ENCODE results near the gene MYBL2. TPM values are rescaled to one million over a fixed set of nuclear protein-coding genes. Genes with fewer than 3 reads are reported as not detected.

Gene MYBL2
- total RNA-seq, 1 donor from 2014 or later: 1.6 TPM

DNA sequence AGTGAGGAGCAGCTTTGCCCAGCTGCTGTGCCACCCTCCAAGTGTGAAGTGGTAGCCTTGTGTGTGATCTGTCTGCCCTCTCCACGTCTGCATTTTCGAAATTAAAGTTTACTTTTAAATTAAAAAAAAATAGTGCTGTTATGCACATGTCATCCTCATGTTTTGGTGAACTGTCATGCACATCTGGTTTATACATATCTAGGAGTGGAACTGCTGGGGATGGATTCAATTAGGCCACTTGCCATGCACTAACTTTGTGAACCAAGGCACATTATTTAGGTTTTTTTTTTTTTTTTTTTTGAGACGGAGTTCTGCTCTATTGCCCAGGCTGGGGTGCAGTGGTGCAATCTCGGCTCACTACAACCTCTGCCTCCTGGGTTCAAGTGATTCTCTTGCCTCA lies 56.3 kb downstream of the MYBL2 start:
- DNase-seq (ENCODE audit: low spot score): no peak

DNA sequence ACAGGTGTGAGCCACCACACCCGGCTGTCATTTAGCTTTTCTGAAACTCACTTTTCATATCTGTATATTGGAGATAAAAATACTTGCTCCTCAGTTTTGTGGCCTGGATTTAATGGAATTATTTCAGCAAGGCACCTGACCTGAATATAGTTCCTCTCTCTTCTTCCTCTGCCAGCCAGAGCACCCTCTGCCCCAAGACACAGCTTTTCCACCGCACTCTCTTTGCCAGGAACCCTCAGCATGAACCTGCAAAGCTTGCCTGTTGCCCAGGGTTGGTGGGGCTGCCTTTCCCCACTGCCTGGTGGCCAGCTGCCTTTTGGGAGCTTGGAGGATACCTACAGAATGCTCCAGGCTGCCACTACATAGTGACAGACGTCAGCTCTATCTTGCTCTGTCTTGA lies 56.8 kb downstream of the MYBL2 start:
- DNase-seq (ENCODE audit: low spot score): no peak

DNA sequence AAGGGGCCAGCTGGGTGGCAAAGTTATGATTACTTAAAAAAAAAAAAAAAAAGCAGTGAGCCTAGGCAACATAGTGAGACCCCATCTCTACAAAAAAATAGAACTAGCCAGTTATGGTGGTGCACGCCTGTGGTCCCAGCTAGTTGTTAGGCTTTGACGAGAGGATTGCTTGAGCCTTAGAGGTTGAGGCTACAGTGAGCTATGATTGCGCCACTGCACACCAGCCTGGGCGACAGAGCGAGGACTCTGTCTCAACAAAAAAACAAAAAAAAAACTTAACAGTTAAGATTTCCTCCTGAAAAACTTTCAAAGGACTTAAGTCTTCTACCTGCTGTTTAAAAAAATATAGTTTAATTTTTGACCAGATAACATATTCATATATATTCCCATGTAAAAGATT lies 57.5 kb downstream of the MYBL2 start:
- no peak for DNase-seq (ENCODE audit: low spot score)

DNA sequence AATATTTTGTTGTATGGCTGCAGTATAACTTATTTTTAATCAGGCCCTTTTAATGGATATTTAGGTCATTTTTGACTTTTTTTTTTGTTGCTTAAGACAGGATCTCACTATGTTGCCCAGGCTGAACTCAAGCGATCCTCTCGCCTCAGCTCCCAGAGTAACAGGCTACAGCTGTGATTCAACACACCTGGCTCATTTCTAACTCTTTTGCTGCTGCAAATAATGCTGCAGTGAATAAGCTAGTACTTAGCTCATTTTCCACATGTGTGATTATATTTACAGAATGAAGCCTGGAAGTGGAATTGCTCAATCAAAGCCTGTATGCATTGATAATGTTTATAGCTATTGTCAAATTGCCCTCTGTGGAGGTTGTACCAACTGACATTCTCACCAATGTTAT lies 58.8 kb downstream of the MYBL2 start:
- DNase-seq (ENCODE audit: low spot score): no peak

DNA sequence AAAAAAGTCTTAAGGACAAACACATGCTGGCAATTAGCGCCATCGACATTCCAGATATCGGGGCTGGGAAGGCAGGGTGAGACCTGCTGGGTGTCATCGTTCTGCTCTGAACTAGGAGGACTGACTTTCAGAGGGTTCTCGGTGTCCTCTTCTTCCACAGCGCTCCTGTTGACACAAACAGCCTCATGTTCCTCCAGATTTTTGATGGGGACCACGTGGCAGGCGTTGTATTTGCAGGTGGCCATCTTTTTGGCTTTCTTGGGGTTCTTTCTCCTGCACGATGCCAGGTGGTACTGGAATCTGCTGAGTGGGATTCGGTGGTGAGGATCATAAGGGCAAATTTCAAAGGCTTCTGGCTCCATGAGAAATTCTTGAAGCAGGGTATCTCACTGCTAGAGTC lies 59.4 kb downstream of the MYBL2 start:
- DNase-seq (ENCODE audit: low spot score): no peak

DNA sequence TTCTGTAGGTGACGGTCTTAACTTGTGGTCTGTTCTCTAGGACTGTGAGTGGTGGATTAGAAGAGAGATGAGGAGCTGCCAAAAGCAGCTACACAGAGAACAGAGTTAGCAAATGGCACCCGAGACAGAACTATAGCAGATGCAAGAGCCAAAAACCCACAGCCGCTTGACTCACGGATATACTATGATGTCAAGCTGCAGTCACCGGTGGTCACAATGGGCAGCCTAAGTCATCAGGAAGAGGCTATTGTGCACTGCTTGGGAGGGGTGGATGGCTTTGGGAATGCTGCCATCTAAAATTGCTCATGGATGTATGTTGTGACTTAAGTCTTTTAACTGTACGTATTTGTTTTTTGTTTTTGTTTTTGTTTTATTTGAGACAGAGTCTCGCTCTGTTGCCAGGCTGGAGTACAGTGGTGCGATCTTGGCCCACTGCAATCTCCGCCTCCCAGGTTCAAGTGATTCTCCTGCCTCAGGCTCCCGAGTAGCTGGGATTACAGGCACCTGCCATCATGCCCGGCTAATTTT lies 60.0 kb downstream of the MYBL2 start, which contains the start of gene GTSF1L:
Gene GTSF1L, minus strand, starts transcription at position 192 of the 528 bp plus-strand sequence. CDS start 308 bp downstream, outside the sequence.
- DNase-seq (ENCODE audit: low spot score): no peak

DNA sequence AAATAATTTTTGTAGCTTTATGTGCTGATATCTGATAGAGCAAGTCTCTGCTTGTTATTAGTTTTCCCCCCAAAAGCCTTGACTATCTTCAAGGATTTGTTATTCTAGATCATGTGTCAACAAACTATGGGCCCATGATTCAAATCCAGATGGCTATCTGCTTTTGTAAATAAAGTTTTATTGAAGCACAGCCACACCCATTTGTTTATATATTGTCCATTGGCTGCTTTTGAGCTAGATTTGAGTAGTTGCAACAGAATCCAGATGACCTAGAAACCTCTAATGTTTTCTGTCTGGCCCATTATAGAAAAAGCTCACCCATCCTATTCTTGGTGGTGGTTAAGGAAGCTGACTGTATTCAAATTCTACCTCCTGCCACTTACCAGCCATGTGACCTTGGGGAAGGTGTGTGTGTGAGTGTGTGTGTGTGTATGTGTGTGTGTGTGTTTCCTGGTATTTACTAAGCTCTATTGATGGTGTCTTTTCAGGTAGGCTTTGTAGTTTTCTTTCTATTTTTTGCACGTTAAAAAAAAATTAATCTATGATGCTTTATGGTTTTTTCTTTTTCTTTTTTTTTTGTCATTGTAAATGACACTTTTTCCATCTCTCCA lies 61.2 kb downstream of the MYBL2 start:
- no peak for DNase-seq (ENCODE audit: low spot score)

DNA sequence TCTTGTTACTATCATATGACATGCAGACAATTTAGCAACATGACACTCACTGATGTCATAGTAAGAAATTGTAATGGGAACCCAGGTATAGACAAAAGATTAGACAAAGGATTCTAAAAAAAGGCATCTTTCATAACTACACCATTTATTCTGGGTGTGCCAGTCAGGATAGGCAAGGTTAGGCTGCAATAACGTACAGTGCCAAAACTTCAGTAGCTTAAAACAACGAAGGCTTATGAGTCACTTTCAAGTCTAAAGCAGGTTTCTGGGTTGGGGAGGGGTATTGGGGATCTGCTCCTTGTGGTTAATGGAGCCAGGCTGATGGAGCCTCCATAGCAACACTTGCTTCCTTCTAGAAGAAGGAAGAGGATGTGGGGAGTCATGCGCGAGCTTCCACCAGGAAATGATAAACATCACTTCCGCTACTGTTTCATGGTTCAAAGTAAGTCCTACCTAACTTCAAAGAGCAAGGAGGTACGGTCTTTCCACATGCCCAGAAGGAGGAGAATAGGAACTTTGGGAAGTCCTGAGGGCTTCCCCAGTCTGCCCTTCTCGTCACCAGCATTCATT lies 61.9 kb downstream of the MYBL2 start:
- no peak for DNase-seq (ENCODE audit: low spot score)

DNA sequence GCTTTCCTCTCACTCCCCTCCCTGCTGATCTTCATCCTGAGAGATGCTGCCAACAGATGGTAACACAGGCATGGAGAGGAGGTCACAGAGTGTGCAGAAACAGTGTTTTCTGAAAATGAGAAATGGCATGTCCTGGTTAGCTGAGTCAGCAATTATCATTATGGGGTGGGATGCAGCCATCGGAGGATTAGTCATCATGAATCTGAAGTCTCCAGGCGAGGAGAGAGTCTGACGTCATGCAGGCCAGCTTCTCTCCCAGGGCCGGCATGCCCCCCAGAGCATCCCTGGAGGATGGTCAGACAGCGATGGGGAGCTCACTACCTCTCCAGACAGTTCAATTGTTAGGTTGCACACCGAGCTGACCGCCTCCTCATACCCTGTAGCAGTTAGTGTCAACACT lies 64.6 kb downstream of the MYBL2 start:
- no peak for DNase-seq (ENCODE audit: low spot score)

DNA sequence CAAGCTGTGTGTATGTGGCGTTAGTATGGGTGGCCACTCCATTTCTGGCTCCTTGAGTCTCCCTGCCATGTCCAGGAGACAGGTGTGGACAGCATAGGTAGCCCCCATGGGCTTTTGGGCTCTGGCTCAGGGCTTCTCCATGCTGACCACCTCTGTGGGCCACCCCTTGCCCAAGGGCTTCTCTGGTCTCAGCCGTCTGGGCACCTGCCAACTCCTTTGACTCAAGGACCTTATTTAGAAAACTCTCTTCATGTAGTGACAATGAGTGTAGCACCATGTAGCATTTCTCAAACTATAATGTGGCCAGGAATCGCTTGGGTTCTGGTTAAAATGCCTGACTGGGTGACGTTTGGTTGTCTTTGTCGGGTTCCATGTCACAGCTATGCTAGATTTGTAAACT lies 65.0 kb downstream of the MYBL2 start:
- DNase-seq (ENCODE audit: low spot score): no peak

DNA sequence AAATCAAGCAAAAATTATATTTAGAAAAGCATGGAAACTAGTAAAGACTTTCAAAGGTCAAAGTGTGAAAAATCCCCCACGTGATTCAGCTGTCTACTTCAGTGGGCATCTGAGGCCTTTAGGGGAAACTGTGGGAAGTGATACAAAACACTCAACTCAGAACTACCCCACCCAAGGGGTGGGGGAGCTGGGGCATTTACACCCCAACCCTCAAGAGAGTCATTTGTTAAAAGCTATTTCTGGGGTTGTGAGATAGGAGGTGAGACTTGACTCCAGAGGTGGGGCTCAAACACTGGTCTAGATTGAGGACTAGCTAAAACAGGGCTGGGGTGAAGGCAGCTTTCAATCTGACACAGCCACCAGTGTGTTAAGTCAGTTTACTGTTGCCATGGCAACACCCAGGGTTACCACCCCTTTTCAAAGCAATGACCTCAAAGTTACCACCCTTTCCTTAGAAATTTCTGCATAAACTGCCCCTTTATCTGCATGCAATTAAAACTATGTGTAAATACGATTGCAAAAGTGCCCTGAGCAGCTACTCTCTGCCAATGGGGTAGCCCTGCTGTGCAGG lies 69.8 kb downstream of the MYBL2 start:
- no peak for DNase-seq (ENCODE audit: low spot score)

DNA sequence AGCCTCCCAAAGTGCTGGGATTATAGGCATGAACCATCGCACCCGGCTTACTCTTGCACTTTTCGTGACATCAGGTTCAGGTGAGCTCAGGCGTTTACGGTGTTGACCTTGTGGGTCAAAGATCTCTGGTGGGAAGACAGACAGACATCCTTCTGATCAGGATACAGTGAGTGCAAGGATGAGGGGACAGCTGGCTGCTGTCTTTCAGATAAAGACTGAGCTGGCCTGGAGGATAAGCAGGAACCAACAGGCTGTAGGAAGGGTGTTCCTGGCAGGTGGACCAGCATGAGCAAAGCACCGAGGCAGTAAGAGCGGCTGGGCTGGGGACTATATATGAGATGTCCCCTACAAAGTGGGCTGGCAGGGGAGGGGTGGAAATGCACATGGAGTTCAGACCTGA lies 71.0 kb downstream of the MYBL2 start:
- no peak for DNase-seq (ENCODE audit: low spot score)

DNA sequence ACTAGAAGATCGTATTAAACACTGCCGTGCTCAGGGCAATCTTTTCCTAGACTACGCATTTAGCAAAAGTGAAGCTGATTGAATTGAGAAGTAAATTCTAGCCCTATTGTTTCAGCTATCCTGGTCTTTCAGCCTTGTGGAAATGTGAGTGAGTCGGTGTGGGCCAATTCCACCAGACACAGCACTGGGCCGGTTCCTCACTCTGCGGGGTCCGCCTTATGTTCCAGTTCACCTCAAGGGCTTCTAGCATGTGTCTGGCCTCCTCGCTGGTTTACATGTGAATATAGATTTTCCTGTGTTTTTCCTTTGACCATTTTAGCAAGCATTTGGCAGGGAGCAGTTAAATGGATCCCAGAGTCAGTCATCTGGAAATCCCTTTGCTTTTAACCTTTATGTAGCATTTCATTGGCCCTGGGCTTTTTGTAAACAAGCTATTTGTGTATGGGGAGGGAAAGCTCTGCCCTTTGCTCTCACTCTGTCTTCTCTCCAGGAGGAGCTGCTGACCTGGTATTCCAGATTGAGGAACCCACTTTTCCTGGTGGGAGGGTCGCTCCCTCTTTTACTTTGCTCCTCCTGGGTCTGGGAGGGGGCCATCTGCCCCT lies 72.3 kb downstream of the MYBL2 start:
- no peak for DNase-seq (ENCODE audit: low spot score)

DNA sequence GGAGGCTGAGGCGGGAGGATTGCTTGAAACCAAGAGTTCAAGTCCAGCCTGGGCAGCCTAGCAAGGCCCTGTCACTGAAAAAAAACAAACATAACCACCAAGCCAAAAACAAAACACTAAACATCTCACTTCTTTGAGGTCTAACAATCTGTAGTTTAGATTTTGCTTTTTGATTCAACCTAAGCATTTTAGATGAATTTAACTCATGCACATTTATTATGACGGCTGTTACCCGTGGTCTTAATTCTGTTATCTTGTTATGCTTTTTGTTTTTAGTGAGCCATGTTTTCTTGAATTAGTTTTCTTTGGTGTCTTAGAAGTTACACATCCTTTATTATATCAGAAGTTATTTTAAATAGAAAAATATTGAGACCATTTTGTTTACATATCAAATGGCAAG lies 73.7 kb downstream of the MYBL2 start:
- DNase-seq (ENCODE audit: low spot score): no peak

DNA sequence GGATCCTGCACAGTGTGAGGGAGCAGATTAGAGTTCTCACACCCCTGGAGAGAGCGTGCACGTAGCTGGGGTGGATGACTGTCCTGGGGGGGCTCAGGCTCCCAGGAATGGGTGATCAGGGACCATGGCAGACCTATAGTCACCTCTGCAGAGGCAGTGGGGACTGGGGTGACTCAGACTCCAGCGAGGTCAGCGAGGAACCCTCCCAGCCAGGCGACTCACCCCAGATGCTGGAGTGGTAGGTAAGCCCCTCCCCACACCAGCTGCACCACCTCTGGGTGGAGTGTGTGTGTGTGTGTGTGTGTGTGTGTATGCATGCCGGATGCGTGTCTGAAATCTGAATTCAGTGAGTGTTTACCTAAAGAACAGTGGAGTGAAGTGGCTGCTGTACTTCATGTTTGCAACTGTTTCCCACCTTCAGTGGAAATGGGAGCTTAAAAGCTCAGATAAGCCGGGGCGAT lies 77.3 kb downstream of the MYBL2 start:
- no peak for DNase-seq (ENCODE audit: low spot score)

DNA sequence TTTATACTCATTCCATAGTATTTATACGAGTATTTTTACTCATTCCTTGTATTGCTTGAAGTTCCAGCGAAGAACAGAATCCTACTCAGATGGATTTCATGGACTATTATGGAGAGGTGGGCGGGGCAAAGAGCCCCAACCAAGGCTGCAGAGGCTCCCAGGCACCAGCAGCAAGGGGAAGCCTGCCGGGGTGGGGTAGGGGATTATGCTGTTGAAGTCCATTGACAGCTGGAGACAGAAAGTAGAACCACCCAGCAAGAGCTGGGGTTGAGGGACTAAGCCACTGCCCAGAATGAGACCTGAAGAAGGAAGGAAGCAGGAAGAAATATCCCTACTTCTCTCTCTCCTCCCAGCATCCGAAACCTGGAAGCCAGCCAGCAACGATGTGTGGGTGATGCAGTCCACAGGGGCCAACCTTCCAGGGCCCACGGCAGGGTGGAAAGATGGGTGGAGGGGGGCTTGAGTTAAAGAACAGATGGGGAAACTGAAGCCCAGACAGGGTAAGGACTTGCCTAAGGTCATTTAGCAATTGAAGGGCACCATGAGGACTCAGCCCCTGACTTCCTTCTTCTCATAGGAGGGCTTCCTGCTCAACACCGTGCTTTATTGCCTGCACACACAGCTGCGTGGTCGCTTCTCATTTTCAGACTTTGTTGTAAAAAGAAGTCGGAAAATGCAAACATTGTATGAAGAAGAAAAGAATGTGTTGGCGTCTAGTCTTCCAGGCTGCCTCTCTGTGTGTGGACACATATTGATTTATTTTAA lies 78.2 kb downstream of the MYBL2 start:
- no peak for DNase-seq (ENCODE audit: low spot score)

DNA sequence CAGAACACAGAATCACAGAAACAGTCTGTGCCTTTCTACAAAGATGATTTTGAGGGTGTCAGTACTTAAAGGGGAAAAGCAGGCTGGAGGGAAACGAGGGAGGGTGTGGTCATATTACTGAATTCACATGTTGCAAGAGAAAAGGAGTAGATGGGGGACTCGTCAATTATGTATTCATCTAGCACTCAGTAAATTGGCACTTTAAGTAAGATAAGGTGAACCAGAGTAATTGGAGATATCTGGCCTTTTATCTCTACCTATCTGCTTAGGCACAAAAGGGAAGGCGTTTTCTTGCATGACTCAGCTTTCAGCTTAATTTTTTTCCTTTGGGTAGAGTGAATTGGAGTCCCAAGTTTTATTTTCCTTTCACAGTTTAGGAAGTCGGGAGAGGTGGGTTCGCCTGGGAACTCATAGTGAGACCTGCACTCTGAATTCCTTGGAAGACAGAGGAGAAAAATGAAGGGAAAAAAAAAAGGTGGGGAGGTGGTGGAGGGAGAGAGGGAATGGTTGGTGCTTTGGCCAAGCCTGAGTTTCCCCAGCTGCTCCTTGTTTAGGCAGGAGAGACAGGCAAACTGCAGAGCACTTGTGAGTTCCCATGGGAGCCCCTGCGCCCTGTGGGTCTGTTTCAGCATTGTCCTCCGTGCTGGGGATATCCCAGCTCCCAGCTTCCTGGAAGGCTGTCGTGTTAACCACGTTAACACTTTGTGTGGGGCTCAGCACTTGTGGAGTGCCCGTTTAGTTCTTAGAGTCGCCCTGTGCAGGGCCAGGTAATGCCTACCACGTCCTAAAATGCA lies 79.6 kb downstream of the MYBL2 start:
- DNase-seq (ENCODE audit: low spot score): no peak

DNA sequence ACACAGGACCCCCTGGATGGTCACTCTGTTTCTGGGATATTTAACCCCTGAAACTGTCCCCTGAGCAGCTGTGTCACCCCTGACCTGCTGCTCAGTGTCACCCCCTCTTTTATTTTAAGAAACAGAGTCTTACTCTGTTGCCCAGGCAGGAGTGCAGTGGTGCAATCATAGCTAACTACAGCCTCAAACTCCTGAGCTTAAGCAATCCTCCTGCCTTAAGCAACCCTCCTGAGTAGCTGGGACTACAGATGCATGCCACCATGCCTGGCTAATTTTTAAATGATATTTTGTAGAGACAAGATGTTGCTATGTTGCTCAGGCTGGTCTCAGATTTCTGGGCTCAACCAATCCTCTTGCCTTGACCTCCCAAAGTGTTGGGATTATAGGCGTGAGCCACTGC lies 81.4 kb downstream of the MYBL2 start:
- no peak for DNase-seq (ENCODE audit: low spot score)

DNA sequence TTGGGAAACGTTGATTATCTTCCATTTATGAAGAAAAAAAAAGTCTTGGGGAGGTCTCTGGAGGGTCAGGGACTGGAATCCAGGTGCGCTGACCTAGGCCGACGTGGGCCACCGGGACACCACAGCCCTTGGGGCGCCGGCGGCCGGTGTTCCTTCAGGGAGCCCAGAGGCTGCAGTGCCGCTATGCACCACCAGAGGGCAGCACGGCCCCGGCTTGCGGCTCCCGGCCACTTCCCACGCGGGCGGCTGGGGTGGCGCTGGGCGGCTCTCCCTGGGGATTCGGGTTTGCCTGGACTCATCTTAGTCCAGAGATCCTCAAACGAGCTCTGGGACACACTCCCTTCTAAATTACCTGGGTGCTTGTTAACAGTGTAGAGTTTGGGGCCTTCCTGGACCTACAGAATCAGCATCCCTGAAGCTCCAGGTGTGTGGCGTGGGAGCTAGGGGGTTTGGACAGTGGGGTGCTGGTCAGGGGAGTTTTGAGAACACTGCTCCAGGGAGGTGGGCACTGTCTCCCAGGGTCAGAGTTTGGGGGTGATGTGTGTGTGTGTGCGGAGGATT lies 82.9 kb downstream of the MYBL2 start:
- DNase-seq (ENCODE audit: low spot score): peak; percentile 68

DNA sequence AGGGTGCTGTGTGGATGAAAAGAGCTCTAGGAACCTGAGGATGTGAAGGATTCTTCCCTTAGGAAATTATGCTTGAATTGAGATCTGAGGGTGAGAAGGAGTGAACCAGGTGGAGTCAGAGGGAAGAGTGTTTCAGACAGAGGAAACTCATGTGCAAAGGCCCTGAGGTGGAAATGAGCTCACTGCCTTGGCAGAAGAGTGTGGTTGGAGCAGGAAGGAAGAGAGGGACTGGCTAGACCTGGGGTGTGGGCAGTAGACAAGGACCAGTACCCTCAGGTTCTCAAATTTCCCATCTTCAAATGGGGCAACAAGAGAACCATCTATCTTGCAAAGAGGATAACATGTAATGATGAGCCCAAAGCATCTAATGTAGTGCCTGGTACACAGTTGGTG lies 83.9 kb downstream of the MYBL2 start:
- no peak for DNase-seq (ENCODE audit: low spot score)
